Brain microvascular endothelial cell (primary cell): ENCODE results near the gene LFNG.

ENCODE experiments used
- DNase-seq: peaks from one replicate; pipeline ENCODE4 v3.0.0-alpha.2; 2020
- H3K27ac ChIP-seq: fragments of 250-450 bp; sonication (Bioruptor Pico); 2 replicates; pipeline ENCODE4 v1.5.1; 2020; ENCODE audit warnings: mild to moderate bottlenecking, moderate library complexity
- H3K27me3 ChIP-seq: fragments of 250-450 bp; sonication (Bioruptor Pico); replicated peaks from 2 replicates; pipeline ENCODE4 v1.5.1; 2020; ENCODE audit warnings: mild to moderate bottlenecking
- H3K36me3 ChIP-seq: fragments of 250-450 bp; sonication (Bioruptor Pico); replicated peaks from 2 replicates; pipeline ENCODE4 v1.5.1; 2020; ENCODE audit warnings: mild to moderate bottlenecking
- H3K4me3 ChIP-seq: 2 replicates; pipeline ENCODE4 v1.5.1; 2011; ENCODE audit warnings: low read depth, mild to moderate bottlenecking, control low read depth, low read length, moderate library complexity
- in situ Hi-C: cut with HindIII; loops from 2 replicates; pipeline ENCODE4 v1.10.0; 2017; ENCODE audit warnings: low sequenced_read_pairs, low pct_ligation_motif_present
- TF ChIP-seq, protein P1 (sequence below): IDR thresholded peaks from 2 replicates; pipeline ENCODE4 v1.5.1; 2011; ENCODE audit warnings: low read depth, mild to moderate bottlenecking, moderate library complexity, low read length, control low read depth, inconsistent platforms; ENCODE audit errors: missing control alignments

The LFNG gene

DNA sequence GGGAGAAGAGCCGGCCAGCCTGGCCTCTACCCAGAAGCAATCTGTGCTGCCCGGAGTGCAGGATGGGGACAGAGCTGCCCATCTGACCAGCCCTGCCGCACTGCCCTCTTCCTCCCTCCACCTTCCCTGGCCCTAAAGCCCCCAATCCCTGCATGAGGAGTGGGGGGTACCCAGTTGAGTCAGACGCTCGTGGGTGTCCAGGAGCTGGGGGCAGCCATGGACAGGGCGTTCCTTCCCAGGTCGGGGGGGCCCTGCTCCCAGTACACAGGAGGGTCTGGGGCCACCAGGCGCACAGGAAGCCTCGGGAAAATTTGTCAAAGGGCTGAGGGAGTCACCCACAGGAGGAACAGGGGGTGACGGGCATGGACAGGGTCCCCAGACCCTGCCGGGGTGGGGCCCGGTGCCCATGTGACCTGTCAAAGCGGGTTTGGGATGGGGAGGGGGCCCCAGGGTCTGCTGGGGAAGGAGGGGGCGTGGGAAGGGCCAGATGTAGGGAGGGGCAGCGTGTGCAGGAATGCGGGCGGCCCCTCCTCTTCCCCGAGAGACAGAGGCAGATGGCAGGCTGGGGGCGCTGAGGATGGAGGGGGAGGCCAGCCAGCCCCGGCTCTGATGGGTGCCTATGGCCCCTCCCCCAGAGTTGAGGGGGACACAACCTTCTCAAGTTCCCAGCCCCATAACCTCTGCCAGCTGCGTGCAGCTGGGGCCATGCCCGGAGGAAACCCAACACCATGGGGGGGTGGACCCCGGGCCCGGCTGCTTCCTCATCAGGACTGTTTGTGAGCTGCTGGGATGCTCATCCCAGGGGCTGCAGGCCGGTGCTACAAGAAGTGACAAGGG is 21.9 kb upstream of the LFNG start:
- no peaks in the 10 kb centered on the region for H3K36me3 ChIP-seq
- TF ChIP-seq, protein P1, sequence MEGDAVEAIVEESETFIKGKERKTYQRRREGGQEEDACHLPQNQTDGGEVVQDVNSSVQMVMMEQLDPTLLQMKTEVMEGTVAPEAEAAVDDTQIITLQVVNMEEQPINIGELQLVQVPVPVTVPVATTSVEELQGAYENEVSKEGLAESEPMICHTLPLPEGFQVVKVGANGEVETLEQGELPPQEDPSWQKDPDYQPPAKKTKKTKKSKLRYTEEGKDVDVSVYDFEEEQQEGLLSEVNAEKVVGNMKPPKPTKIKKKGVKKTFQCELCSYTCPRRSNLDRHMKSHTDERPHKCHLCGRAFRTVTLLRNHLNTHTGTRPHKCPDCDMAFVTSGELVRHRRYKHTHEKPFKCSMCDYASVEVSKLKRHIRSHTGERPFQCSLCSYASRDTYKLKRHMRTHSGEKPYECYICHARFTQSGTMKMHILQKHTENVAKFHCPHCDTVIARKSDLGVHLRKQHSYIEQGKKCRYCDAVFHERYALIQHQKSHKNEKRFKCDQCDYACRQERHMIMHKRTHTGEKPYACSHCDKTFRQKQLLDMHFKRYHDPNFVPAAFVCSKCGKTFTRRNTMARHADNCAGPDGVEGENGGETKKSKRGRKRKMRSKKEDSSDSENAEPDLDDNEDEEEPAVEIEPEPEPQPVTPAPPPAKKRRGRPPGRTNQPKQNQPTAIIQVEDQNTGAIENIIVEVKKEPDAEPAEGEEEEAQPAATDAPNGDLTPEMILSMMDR: no peak
- H3K4me3 ChIP-seq: no peak overlapping the region
- in situ Hi-C loops: no loop called here
- no peaks in the 10 kb centered on the region for H3K27me3 ChIP-seq
- no peak overlapping the region for H3K27ac ChIP-seq
- DNase-seq: no peak

- in situ Hi-C loops: no loop called here
- Histone ChIP-seq H3K27me3 (no peaks in the 10 kb centered on the region), H3K27ac (no peak overlapping the region), H3K36me3 (no peaks in the 10 kb centered on the region), H3K4me3 (no peak overlapping the region)
- TF ChIP-seq, protein P1: no peak
- DNase-seq: no peak
These were observed 20.9 kb upstream of the LFNG start for GRCh38 chr7:2498708-2499107.

DNA sequence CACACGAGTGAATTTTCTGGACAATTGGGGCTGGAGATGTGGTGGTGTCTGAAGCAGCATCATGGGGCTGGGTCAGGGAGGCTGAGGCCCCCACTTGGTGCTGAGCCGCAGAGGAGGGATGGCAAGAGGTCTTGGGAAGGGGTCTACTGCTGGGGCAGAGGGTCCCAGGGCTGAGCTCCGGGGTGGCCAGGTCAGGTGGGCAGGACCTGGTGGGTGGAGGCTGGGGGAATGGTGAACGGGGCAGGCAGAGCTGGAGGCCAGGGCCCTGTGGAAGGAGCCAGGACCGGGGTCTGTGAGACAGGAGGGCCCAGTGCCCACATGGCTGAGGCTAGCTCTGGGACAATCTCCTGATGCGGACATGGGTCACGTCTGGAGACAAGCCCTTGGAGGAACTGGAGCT is 20.4 kb upstream of the LFNG start:
- TF ChIP-seq, protein P1: no peak
- Histone ChIP-seq H3K27ac (no peak overlapping the region), H3K36me3 (no peaks in the 10 kb centered on the region), H3K4me3 (no peak overlapping the region), H3K27me3 (no peaks in the 10 kb centered on the region)
- no peak for DNase-seq
- in situ Hi-C loops: no loop called here

GRCh38 chr7:2499719-2500430 is 19.7 kb upstream of the LFNG start:
- H3K27ac ChIP-seq: no peak overlapping the region
- in situ Hi-C loops: no loop called here

DNA sequence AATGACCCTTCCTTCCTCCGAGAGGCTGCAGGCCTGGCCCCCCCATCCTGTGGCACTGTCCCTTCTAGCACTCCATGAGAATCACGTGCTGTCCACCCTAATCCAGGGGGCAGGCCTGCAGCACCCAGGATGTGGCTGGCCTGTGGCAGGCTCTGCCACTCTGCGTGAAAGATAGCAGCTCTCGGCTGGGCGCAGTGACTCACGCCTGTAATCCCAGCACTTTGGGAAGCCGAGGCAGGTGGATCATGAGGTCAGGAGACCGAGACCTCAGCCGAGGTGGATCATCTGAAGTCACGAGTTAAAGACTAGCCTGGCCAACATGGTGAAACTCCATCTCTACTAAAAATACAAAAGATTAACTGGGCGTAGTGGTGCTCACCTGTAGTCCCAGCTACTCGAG is 18.9 kb upstream of the LFNG start:
- no peak for DNase-seq
- in situ Hi-C loops: no loop called here
- H3K36me3 ChIP-seq: no peaks in the 10 kb centered on the region
- H3K4me3 ChIP-seq: no peak overlapping the region
- TF ChIP-seq, protein P1: no peak
- H3K27me3 ChIP-seq: no peaks in the 10 kb centered on the region
- no peak overlapping the region for H3K27ac ChIP-seq

More at GRCh38 chr7:2499719-2500430, 19.7 kb upstream of the LFNG start:
- Histone ChIP-seq H3K27me3 (no peaks in the 10 kb centered on the region), H3K4me3 (no peak overlapping the region), H3K36me3 (no peaks in the 10 kb centered on the region)
- TF ChIP-seq, protein P1: no peak
- DNase-seq: no peak
